SU-DHL-6 (cell line): ENCODE results near the gene PRIM1.

ENCODE experiments used
- H2AFZ ChIP-seq: fragments of 200-600 bp; sonication (generic); 2 replicates; pipeline ENCODE4 v1.6.1; 2014; ENCODE audit warnings: low read depth, mild to moderate bottlenecking, moderate library complexity, mixed read lengths, antibody characterized with exemption, low read length; ENCODE audit not compliant: severe bottlenecking
- H3F3A ChIP-seq: fragments of 200-600 bp; shearing (Covaris generic); 2 replicates; pipeline ENCODE4 v1.6.0; 2016; ENCODE audit warnings: antibody characterized with exemption, mild to moderate bottlenecking; ENCODE audit not compliant: insufficient read depth
- H3K27ac ChIP-seq: fragments of 200-600 bp; sonication (generic); 2 replicates; pipeline ENCODE4 v1.5.1; 2016; ENCODE audit warnings: low read depth, mild to moderate bottlenecking, low read length, moderate library complexity, mixed read lengths
- H3K27me3 ChIP-seq: fragments of 200-600 bp; sonication (generic), shearing (Covaris generic); 2 replicates; pipeline ENCODE4 v1.6.0; 2014; ENCODE audit warnings: mild to moderate bottlenecking, low read length
- H3K36me3 ChIP-seq: fragments of 200-600 bp; sonication (generic); 2 replicates; pipeline ENCODE4 v1.6.1; 2014; ENCODE audit warnings: mild to moderate bottlenecking, low read length, mixed read lengths
- H3K4me2 ChIP-seq: fragments of 300-600, 200-600 bp; shearing (Covaris generic), sonication (generic); 2 replicates; pipeline ENCODE4 v1.6.0; 2014; ENCODE audit warnings: low read length, low read depth, mild to moderate bottlenecking; ENCODE audit not compliant: poor library complexity, severe bottlenecking
- H3K4me3 ChIP-seq: fragments of 200-600 bp; sonication (generic); 2 replicates; pipeline ENCODE4 v1.5.1; 2014; ENCODE audit warnings: antibody characterized with exemption, low read length, mild to moderate bottlenecking, mixed read lengths; ENCODE audit not compliant: insufficient read depth, poor library complexity, severe bottlenecking
- H3K79me2 ChIP-seq: fragments of 200-600 bp; sonication (generic); 2 replicates; pipeline ENCODE4 v1.6.1; 2014; ENCODE audit warnings: mild to moderate bottlenecking, low read length, moderate library complexity; ENCODE audit not compliant: insufficient read depth
- H3K9ac ChIP-seq: fragments of 200-600 bp; sonication (generic); 2 replicates; pipeline ENCODE4 v1.7.0; 2014; ENCODE audit warnings: mild to moderate bottlenecking, low read length
- H3K9me2 ChIP-seq: fragments of 200-600 bp; sonication (generic); replicated peaks from 2 replicates; pipeline ENCODE4 v1.6.1; 2014; ENCODE audit warnings: low read length; ENCODE audit not compliant: insufficient read depth
- H3K9me3 ChIP-seq: fragments of 200-600 bp; sonication (generic); 2 replicates; pipeline ENCODE4 v1.6.1; 2014; ENCODE audit warnings: low read length, mixed read lengths; ENCODE audit not compliant: insufficient read depth
- H4K20me1 ChIP-seq: fragments of 200-600 bp; sonication (generic); 2 replicates; pipeline ENCODE4 v1.6.1; 2014; ENCODE audit warnings: low read depth, mild to moderate bottlenecking, antibody characterized with exemption, low read length, moderate library complexity, mixed read lengths
- EZH2phosphoT487 ChIP-seq: fragments of 200-600 bp; sonication (generic), shearing (Covaris generic); conservative IDR thresholded peaks from 2 replicates; pipeline ENCODE4 v1.6.1; 2018; ENCODE audit warnings: mild to moderate bottlenecking, antibody characterized with exemption, low read length, moderate library complexity, mixed read lengths
- TF ChIP-seq, protein P1 (sequence below): fragments of 200-600 bp; sonication (generic); IDR thresholded peaks from one replicate; pipeline ENCODE4 v1.5.1; 2017; ENCODE audit warnings: antibody characterized with exemption, mild to moderate bottlenecking, low read length, moderate library complexity; ENCODE audit not compliant: insufficient read depth, poor library complexity, severe bottlenecking

The PRIM1 gene

DNA sequence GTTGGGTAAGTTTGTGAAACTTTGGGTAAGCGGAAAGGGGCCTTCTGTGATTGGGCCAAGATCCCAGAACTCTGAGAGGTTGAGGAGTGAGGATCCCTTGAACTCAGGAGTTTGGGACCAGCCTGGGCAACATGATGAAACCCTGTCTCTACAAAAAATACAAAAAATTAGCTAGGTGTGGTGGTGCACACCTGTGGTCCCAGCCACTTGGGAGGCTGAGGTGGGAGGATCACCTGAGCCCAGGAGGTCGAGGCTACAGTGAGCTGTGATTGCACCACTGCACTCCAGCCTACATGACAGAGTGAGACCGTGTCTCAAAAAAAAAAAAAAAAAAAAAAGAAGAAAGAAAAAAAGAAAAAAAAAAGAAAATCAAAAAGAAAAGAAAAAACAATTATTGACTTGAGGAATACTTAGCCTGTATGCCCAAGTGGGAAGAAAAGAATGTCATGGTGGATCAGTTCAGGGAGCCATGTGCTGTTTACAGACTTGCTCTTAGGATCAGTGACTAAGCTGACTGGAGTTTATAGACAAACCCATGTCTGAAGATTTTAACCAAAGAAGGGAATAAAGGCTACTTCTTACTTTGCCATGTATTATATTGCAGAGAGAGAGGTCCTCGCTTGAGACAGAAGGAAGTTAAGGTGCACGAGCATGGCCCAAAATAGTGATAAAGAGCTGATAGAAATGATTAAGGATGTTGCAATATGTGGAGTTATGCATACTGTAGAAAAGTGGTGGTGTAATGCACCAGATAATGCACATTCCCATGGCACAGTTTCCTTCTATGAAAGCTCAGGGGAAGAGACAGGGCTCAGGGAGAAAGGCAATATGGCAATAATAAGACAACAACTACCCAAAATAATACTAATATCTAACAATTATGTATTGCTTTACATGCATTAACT, 11.9 kb upstream of the PRIM1 start:
- TF ChIP-seq, protein P1, sequence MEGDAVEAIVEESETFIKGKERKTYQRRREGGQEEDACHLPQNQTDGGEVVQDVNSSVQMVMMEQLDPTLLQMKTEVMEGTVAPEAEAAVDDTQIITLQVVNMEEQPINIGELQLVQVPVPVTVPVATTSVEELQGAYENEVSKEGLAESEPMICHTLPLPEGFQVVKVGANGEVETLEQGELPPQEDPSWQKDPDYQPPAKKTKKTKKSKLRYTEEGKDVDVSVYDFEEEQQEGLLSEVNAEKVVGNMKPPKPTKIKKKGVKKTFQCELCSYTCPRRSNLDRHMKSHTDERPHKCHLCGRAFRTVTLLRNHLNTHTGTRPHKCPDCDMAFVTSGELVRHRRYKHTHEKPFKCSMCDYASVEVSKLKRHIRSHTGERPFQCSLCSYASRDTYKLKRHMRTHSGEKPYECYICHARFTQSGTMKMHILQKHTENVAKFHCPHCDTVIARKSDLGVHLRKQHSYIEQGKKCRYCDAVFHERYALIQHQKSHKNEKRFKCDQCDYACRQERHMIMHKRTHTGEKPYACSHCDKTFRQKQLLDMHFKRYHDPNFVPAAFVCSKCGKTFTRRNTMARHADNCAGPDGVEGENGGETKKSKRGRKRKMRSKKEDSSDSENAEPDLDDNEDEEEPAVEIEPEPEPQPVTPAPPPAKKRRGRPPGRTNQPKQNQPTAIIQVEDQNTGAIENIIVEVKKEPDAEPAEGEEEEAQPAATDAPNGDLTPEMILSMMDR: no peak
- no peak for TF ChIP-seq EZH2phosphoT487
- no peak overlapping the region for H3K4me3 ChIP-seq
- no peak overlapping the region for H3K4me2 ChIP-seq
- H3K36me3 ChIP-seq: no peaks in the 10 kb centered on the region
- H2AFZ ChIP-seq: no peak overlapping the region
- H3K9ac ChIP-seq: no peak overlapping the region
- no peaks in the 10 kb centered on the region for H3F3A ChIP-seq
- H3K9me2 ChIP-seq: no peaks in the 10 kb centered on the region
- H3K9me3 ChIP-seq: no peaks in the 10 kb centered on the region
- H3K27me3 ChIP-seq: no peaks in the 10 kb centered on the region
- H3K27ac ChIP-seq: no peak overlapping the region
- H3K79me2 ChIP-seq: no peaks in the 10 kb centered on the region
- H4K20me1 ChIP-seq: no peaks in the 10 kb centered on the region

DNA sequence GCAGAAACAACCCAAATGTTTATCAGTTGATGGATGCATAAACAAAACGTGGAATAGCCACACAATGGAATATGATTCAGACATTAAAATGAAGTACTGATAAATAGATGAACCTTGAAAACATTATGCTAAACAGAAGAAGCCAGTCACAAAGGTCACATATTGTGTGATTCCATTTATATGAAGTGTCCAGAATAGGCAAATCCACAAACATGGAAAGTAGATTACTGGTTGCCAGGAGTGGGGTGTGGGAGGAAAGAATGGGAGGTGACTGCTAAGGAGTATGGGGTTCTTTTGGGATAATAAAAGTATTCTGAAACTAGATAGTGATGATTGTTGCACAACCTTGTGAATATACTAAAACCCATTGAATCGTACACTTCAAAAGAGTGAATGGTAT, 9.7 kb upstream of the PRIM1 start:
- H3K4me2 ChIP-seq: no peak overlapping the region
- no peak overlapping the region for H2AFZ ChIP-seq
- no peak overlapping the region for H3K4me3 ChIP-seq
- no peaks in the 10 kb centered on the region for H3K27me3 ChIP-seq
- no peaks in the 10 kb centered on the region for H3F3A ChIP-seq
- H3K9me2 ChIP-seq: no peaks in the 10 kb centered on the region
- H3K36me3 ChIP-seq: no peaks in the 10 kb centered on the region
- H3K9ac ChIP-seq: no peak overlapping the region
- no peaks in the 10 kb centered on the region for H3K79me2 ChIP-seq
- no peaks in the 10 kb centered on the region for H4K20me1 ChIP-seq
- no peaks in the 10 kb centered on the region for H3K9me3 ChIP-seq
- no peak for TF ChIP-seq EZH2phosphoT487
- TF ChIP-seq, protein P1: no peak
- no peak overlapping the region for H3K27ac ChIP-seq

DNA sequence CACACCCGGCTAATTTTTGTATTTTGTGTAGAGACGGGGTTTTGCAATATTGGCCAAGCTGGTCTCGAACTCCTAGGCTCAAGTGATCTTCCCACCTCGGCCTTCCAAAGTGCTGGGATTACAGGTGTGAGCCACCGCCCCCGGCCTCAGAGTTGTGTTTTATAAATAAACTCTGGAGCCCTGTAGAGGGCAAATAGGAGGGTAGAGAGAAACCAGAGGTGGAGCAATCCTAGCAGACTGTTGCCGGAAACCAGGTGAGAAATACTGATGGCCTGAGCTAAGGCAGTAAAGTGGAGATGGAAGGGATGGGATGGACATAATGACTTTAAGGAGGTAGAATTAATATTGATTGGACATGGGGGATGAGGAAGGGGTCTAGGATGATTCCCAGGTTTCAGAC, 8.3 kb upstream of the PRIM1 start:
- H4K20me1 ChIP-seq: no peaks in the 10 kb centered on the region
- H3K4me2 ChIP-seq: no peak overlapping the region
- no peaks in the 10 kb centered on the region for H3F3A ChIP-seq
- no peaks in the 10 kb centered on the region for H3K27me3 ChIP-seq
- H3K79me2 ChIP-seq: no peaks in the 10 kb centered on the region
- no peaks in the 10 kb centered on the region for H3K36me3 ChIP-seq
- no peak for TF ChIP-seq EZH2phosphoT487
- TF ChIP-seq, protein P1: no peak
- H2AFZ ChIP-seq: no peak overlapping the region
- H3K4me3 ChIP-seq: no peak overlapping the region
- no peaks in the 10 kb centered on the region for H3K9me3 ChIP-seq
- no peak overlapping the region for H3K27ac ChIP-seq
- H3K9me2 ChIP-seq: no peaks in the 10 kb centered on the region
- H3K9ac ChIP-seq: no peak overlapping the region
